COR-L47 (cell line): ENCODE results near the gene SSH3.
A peak's percentile ranks its signal among the peaks of the same experiment; 100 is the strongest.

Source experiments
- DNase-seq: peaks from one replicate; lab custom pipeline; 2025; lab: John Stamatoyannopoulos, UW

SSH3 gene

DNA sequence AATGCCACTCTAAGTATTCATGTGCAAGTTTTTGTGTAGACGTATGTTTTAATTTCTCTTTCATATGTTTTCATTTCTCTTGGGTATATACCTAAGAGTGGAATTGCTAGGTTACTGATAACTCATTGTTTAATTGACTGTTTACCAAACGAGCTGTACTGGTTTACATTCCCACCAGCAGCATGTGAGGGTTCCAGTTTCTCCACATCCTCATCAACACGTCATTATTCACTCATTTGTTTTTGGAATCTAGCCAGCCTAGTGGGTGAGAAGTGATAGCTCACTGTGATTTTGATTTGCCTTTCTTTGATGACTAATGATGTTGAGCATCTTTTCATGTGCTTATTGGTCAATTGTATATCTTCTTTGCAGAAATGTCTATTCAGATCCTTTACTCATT, 10.2 kb upstream of the SSH3 start:
- peak; percentile 18 for DNase-seq

DNA sequence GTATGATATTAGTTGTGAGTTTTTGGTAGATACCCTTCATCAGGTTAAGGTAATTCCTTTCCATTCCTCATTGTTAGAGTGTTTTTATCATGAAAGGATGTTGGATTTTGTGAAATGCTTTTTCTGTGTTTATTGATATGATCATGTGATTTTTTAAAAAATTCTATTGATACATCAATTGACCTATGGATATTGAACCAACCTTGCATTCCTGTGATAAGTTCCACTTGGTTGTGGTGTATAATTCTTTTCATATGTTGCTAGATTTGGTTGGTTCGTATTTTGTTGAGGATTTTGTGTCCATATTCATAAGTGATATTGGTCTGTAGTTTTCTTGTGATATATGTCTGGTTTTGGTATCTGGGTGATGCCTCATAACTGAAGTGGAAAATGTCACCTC, 7.5 kb upstream of the SSH3 start:
- DNase-seq = no peak

DNA sequence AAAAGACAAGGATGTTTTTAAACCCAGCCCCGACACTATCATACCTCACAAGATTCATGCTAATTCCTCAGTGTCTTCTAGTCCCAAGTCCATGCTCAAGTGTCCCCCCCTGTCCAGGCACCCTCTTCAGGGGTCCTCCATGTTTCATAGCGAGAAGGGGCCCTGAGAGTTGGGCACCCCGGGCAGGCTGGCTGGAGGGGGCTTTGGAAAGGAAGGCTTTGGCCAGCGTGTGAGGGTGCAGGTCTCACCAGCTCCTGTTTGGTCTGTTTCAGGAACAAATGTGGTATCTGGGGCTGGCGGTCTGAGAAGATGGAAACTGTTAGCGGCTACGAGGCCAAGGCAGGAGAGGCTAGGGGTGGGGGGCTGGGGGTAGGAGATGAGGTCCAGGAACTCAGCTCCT, 4.5 kb upstream of the SSH3 start:
- DNase-seq = no peak

DNA sequence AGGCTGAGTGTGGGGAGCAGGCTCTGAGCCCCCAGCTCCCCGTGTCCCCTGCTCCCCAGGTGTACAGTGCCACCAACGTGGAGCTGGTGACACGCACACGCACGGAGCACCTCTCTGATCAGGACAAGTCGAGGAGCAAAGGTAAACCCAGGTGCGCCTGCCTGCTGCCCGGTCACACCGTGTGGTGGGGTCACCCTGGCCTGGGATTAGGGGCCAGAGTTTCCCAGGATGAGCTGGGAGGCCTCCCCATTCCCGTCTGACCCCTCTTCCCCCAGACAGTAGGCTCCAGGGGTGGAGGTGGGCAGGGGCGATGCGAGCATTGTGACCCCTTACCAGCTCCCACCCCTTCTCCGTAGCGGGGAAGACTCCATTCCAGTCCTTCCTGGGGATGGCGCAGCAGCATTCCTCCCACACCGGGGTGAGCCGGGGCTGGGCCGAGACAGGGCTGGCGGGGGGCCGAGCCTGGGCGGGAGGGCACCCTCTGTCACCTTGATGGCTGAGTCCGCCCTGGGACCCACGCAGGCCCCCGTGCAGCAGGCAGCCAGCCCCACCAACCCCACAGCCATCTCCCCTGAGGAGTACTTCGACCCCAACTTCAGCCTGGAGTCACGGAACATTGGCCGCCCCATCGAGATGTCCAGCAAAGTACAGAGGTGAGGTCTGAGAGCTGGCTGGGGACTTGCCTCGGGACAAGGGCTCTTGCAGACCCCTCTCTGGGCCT, 3.7 kb upstream of the SSH3 start:
- DNase-seq = no peak

DNA sequence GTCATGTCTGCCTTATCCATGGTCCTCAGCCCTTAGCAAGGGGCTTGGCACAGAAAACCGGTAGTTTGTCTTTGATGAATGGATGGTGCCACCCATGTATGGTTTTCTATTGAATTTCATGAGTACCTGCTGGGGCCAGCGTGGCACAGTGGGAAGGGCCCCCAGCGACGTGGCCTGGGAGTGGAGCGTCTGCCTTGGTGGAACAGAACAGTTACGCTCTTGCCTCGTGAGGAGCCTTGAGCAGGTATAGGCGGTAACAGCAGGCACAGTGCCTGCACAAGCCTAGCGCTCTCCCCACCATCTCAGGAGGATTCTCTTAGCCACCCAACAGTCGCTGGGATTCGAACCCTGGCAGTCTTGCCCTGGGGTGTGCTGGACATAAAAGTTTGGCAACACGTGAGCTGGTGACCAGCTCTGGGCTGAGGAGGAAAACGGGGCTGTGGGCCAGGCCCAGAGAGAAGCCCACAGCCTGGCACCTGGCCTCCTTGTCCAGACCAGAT, 3.0 kb upstream of the SSH3 start:
- DNase-seq = no peak

DNA sequence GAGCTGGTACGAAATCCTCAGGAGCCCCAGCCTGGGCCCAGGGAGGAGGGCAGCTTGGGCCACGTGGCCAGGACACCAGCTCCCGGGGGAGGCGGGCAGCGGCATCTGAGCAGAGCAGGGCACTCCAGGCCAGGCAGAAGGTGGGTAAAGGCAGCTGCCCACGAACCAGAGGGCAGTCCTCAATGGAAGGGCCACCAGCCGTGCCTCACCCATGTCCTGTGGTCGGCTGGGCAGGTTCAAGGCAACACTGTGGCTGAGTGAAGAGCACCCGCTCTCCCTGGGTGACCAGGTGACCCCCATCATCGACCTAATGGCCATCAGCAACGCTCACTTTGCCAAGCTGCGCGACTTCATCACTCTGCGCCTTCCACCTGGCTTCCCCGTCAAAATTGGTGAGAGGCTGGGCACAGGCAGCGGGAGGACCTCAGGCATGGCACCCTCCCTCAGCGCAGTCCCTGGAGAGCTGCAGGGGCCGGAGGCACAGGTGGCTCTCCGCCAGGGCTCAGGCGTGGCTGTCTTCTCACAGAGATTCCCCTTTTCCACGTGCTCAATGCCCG, 2.5 kb upstream of the SSH3 start:
- no peak for DNase-seq

DNA sequence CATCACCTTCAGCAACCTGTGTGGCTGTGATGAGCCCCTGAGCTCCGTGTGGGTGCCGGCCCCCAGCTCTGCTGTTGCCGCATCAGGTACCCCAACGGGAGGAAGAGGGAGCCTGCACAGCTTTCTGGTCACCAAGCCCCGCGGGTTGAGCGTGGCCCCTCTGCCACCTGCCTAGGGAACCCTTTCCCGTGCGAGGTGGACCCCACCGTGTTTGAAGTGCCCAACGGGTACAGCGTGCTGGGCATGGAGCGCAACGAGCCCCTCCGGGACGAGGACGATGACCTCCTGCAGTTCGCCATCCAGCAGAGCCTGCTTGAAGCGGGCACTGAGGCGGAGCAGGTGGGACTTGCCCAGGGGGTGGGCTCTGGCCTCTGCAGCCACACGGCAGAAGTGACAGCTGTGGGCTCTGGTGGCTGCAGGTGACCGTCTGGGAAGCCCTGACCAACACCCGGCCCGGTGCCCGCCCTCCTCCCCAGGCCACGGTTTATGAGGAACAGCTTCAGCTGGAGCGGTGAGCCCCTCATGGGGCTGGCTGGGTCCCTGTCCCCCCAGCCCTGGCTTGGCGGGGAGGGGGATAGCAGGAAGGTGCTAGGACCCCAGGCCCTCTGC, 1.9 kb upstream of the SSH3 start:
- no peak for DNase-seq

DNA sequence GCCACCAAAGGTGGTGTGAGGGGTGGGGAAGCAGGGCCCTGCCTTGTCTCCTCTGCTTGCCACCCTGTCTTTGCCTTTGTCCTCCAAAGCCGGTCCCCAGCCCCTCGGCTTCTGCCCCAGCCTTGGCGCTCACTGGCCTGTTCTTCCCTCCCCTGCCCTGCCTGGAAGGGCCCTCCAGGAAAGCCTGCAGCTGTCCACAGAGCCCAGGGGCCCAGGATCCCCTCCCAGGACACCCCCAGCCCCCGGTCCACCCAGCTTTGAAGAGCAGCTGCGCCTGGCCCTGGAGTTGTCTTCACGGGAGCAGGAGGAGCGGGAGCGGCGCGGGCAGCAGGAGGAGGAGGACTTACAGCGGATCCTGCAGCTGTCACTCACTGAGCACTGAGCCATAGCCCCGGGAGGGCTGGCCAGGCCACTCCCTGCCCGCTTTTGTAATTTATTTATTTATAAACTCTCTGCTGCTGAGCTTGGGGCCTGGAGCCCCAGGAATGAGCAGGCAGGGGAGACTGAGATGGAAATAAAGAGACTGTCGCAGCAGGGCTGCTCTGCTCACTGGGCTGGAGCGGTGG, 1.3 kb upstream of the SSH3 start:
- peak; percentile 47 for DNase-seq

DNA sequence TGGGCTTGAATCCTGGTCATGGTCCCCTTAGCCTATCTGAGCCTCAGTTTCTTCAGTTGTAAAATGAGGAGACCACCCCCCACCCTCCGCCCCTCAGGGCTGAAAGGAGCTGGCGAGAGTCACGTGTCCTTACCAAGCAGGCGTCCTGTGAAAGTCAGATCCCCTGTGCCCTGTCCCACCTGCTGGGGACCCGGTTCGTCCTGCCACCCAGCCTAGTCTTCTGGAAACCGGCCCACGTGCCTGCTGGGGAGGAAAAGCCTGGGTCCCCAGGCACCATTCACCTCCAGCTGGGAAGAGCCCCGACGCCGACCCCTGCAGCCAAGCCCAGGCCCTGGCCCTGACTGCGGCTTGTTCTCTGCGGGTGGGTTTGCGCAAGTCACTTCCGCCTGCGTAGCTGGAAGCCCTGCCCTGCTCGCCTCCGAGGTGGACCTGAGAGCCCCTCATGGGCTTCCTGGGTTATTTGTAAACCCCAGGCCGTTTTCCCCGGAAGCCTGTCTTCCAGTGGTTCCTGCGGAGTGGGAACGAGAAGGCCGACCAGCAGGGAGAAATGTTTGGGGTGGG, 679 bp upstream of the SSH3 start:
- DNase-seq = no peak

DNA sequence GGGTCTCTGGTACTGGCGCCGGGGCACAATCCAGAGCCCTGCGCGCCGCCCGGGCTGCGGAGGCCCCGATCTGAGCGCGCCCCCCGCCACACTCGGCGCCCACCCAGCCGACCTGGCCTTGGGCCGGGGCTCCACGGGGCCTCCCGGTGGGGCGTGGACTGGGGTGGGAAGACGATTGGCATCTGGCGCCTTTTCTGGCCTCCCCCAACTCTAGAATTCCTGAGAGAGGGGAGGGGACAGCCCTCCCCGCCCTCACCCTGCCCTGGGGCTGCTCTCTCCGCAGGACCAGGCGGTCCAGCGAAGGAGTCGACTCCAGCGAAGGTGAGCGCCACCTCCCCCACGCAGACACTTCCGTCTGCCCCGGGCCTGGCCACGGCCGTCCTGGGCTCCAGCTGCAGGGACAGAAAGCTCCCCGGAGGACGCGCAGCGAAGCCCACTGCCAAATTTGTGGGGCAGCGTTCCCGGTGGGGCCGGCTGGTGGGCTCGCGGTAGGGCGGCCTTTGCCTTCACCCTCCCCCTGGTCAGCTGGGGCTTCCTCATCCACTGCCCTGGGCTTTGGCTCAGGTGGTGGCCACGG, 593 bp downstream of the SSH3 start:
- no peak for DNase-seq

DNA sequence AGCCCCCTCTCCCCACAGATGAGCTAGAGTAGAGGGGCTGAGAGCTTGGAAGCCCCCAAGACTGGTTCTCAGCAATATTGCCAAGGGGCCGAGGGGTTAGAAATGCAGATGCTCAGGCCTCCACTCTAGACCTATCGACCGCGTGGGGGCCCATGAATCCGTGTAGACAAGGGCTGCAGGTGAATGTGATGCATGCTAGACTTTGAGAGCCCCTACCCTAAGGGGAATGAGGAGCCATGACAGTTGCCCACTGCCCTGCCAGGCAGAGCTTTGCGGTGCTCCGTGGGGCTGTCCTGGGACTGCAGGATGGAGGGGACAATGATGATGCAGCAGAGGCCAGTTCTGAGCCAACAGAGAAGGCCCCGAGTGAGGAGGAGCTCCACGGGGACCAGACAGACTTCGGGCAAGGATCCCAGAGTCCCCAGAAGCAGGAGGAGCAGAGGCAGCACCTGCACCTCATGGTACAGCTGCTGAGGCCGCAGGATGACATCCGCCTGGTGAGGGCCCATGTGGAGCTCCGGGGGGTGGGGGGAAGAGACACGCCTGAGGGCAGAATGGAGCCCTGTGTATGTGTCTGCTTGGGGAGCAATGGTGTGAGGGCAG, 1.3 kb downstream of the SSH3 start:
- DNase-seq = no peak

DNA sequence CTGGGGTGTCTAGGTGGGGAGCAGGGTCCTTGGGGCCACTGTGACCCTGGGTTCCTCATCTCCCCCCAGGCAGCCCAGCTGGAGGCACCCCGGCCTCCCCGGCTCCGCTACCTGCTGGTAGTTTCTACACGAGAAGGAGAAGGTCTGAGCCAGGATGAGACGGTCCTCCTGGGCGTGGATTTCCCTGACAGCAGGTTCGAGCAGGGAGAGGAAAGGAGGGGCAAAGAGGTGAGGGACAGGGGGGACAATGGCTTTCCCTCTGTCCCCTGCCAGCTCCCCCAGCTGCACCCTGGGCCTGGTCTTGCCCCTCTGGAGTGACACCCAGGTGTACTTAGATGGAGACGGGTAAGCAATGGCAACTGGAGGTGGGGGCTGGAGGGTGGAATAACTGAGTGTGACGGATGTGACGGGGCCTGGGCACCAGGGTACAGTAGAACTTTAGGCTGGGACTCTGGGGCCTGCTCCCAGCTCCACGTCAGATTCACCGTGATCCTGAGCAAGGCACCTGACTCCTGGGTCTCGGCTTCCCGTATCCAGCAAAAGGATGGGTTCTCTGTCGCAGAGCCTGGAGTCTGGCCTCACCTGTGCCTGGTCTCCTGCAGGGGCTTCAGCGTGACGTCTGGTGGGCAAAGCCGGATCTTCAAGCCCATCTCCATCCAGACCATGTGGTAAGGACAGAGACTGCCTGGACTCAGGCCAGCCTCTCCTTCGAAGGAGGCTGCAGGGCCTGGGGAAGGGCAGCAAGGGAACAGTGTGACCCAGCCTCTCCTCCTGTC, 3.6 kb downstream of the SSH3 start:
- no peak for DNase-seq

DNA sequence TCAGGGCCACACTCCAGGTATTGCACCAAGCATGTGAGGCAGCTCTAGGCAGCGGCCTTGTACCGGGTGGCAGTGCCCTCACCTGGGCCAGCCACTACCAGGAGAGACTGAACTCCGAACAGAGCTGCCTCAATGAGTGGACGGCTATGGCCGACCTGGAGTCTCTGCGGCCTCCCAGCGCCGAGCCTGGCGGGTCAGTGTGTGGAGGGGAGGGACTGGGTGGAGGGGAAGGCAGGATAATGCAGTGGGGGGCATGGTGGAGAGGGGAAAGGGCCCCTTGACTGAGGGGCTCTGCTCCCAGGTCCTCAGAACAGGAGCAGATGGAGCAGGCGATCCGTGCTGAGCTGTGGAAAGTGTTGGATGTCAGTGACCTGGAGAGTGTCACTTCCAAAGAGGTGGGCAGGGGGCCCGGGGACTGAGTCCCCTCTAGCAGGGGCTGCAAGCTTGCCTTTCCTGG, 4.2 kb downstream of the SSH3 start:
- no peak for DNase-seq

DNA sequence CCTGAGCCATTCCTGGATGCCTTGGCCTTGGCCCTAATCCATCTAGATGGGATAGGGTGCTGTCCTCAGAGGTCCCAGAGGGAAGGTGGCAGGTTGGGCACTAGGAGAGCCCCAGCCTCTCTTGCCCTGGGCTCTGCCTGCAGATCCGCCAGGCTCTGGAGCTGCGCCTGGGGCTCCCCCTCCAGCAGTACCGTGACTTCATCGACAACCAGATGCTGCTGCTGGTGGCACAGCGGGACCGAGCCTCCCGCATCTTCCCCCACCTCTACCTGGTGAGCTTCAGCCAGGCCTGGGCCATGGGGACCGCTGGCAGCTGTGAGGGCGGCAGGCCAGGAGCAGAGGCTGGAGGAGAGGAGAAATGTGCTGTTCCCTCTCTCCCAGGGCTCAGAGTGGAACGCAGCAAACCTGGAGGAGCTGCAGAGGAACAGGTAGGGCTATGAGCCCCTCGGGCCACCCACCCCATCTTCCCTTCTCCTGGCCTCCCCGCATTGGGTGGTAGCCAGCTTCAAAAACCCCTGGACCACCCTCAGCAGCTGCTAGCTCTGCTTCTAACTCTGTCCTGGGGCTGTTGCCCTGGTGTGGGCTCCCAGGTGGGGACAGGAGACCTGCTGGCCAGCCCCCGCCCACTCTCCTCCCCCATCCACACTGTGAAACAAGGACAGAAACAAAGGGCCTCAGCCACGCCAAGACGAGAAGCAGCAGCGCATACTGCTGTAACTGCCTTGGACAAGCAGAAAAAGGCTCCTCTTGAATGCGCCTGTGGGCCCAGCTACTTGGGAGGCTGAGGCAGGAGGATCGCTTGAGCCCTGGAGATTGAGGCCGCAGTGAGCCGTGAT, 4.9 kb downstream of the SSH3 start:
- DNase-seq = no peak

DNA sequence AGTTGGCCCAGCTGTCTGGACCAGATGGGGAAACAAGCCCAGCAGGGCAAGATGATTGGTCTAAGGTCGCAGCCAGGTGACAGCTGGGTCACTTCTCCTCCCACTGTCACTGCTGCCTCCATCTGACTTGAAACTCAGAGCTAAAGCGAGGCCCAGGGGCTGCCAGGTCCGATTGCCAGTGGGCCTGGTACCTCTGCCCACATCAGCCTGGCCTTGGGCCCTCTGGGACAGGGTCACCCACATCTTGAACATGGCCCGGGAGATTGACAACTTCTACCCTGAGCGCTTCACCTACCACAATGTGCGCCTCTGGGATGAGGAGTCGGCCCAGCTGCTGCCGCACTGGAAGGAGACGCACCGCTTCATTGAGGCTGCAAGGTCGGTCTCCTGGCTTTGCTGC, 5.8 kb downstream of the SSH3 start:
- no peak for DNase-seq

DNA sequence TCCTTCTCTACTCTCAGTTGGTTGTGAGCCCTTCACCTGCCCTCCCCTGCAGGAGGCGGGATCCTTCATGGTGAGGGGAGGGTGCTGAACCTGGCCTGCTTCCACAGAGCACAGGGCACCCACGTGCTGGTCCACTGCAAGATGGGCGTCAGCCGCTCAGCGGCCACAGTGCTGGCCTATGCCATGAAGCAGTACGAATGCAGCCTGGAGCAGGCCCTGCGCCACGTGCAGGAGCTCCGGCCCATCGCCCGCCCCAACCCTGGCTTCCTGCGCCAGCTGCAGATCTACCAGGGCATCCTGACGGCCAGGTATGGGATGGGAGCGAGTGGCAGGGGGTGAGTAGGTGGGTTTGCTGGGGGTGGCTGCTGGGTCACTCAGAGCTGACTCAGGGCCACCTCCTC, 6.3 kb downstream of the SSH3 start:
- DNase-seq = no peak

DNA sequence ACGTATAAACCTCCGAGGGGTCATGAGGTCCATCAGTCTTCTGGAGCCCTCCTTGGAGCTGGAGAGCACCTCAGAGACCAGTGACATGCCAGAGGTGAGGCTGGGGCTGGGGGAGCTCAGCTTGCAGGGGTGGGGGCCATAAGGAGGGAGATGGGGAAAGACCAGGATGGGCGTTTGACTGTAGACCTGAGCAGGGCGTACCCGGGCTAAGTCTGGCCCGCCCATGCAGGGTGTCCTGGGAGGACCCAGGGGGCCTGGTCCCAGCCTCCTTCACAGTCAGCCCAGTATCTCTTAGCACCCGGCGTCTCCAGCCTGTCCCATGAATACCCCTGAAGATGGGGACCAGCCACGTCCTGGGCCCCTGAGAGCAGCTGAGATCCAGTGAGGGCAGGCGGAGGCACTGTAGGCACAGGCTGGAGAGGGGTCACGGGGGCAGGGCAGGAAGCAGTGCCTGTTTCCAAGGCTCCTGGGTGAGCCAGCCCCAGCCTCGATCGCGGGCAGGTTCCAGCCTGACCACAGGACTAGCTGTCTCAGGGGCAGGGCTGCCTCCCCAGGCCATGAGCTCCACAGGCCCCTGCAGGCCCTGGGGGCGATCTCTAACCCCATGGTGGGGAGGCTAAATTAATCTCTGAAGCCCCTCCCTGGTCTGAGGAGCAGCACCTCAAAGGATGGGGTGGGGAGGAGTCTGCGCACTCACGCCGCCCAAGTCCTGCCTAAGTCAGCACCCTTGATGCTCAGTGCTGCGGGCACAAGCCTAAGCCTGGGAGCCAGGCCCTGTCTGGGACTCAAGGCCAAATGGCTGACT, 7.1 kb downstream of the SSH3 start:
- no peak for DNase-seq

DNA sequence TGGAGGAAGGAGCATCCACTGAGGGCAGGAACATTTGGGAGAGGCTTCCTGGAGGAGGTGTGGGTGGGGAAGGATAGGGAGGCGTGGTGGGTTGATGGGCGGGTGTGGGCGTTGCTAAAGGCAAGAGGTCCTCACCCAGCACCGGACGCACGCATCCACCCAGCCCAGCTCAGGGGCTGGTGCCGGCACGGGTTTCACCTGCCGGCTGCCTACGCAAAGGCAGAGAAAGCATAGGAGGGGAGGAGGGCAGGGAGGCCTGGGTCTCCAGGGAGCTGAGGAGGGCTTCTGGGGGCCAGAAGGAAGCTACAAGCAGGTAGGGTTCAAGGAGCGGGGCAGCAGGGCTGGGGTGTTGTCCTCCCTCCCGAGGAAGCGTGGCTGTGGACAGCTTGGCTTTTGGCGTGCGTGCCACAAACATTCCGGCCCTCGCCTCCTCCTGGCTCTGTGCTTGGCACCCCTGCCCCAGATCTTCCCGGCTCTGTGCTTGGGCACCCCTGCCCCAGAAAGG, 7.8 kb downstream of the SSH3 start:
- DNase-seq = no peak

DNA sequence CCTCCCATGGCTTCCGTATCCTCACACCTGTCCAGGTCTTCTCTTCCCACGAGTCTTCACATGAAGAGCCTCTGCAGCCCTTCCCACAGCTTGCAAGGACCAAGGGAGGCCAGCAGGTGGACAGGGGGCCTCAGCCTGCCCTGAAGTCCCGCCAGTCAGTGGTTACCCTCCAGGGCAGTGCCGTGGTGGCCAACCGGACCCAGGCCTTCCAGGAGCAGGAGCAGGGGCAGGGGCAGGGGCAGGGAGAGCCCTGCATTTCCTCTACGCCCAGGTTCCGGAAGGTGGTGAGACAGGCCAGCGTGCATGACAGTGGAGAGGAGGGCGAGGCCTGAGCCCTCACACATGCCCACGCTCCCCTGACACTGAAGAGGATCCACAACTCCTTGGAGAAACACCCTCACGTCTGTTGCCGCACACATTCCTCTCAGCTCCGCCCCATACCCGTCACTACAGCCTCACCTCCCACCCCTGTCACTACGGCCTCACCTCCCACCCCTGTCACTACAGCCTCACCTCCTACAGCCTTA, 8.3 kb downstream of the SSH3 start:
- DNase-seq = no peak
